H1 (cell line): ENCODE results near the gene DAZAP1. TPM values are rescaled to one million over a fixed set of nuclear protein-coding genes. Genes with fewer than 3 reads are reported as not detected.

Experiments
- CBX8 ChIP-seq: fragments of 300-800, 300-1000 bp; sonication (generic); IDR thresholded peaks from 2 replicates; pipeline ENCODE4 v1.7.1; 2016; ENCODE audit warnings: low read depth, low read length, borderline replicate concordance
- CEBPB ChIP-seq: IDR thresholded peaks from 2 replicates; pipeline ENCODE4 v1.6.1; 2012; ENCODE audit warnings: low read depth, low read length
- CHD1 ChIP-seq: IDR thresholded peaks from 2 replicates; pipeline ENCODE4 v1.6.1; 2012; ENCODE audit warnings: low read depth, low read length, improper control_type of control experiment
- EGR1 ChIP-seq: IDR thresholded peaks from 2 replicates; pipeline ENCODE4 v1.6.1; 2011; ENCODE audit warnings: low read depth, low read length, borderline replicate concordance
- MAX ChIP-seq: IDR thresholded peaks from 2 replicates; pipeline ENCODE4 v1.6.1; 2012; ENCODE audit warnings: inconsistent platforms
- RBBP5 ChIP-seq: IDR thresholded peaks from 2 replicates; pipeline ENCODE4 v1.7.1; 2012; ENCODE audit warnings: low read depth, mild to moderate bottlenecking, inconsistent platforms, low read length, moderate library complexity, borderline replicate concordance
- TAF7 ChIP-seq: optimal IDR thresholded peaks from 2 replicates; pipeline ENCODE3; 2011; ENCODE audit warnings: low read depth, mild to moderate bottlenecking, inconsistent platforms, low read length, moderate library complexity, borderline replicate concordance
- polyA plus RNA-seq, 7 experiments: library from polyadenylated mRNA; depleted of rRNA in 3 of 7; stranded (reverse) in 5 of 7; unstranded in 2 of 7; fragments of >200 nt in 5 of 7; fragments of 200-250 nt in 2 of 7; gene quantifications; 1 replicate in 5 of 7; 2 replicates in 1 of 7; 4 replicates in 1 of 7; pipeline versions ENCODE4 v1.2.1 to v1.2.3, GENCODE V29; 2011 to 2013; ENCODE audit warnings: missing spikeins in 2 of 7, mixed read lengths in 2 of 7
- total RNA-seq: library from RNA; stranded (reverse); fragmentation: NEBNext Ultra II Directional; extraction: Animal tissue kit (Norgen Biotek cat#: 25700); gene quantifications from 2 replicates; pipeline ENCODE4 v1.2.1, GENCODE V29; 2021
- TF ChIP-seq, protein P1 (sequence below): fragments of 300-600 bp; sonication (generic); IDR thresholded peaks from 2 replicates; pipeline ENCODE4 v1.7.1; 2012; ENCODE audit warnings: low read length, moderate library complexity, mild to moderate bottlenecking, inconsistent platforms; ENCODE audit not compliant: insufficient replicate concordance
- TF ChIP-seq, protein P2 (sequence below): IDR thresholded peaks from 2 replicates; pipeline ENCODE4 v1.6.1; 2012; ENCODE audit warnings: inconsistent platforms

Gene DAZAP1
- total and polyA plus RNA-seq, 2 of the 8 experiments (the other 6 are each of a cell fraction or from before 2014, with no cell fraction given) = 79.6 to 341 TPM

GRCh38 chr19:1395194-1396018 is 12.0 kb upstream of the DAZAP1 start (continued):
- no peak for TF ChIP-seq MAX
- TF ChIP-seq, protein P1, sequence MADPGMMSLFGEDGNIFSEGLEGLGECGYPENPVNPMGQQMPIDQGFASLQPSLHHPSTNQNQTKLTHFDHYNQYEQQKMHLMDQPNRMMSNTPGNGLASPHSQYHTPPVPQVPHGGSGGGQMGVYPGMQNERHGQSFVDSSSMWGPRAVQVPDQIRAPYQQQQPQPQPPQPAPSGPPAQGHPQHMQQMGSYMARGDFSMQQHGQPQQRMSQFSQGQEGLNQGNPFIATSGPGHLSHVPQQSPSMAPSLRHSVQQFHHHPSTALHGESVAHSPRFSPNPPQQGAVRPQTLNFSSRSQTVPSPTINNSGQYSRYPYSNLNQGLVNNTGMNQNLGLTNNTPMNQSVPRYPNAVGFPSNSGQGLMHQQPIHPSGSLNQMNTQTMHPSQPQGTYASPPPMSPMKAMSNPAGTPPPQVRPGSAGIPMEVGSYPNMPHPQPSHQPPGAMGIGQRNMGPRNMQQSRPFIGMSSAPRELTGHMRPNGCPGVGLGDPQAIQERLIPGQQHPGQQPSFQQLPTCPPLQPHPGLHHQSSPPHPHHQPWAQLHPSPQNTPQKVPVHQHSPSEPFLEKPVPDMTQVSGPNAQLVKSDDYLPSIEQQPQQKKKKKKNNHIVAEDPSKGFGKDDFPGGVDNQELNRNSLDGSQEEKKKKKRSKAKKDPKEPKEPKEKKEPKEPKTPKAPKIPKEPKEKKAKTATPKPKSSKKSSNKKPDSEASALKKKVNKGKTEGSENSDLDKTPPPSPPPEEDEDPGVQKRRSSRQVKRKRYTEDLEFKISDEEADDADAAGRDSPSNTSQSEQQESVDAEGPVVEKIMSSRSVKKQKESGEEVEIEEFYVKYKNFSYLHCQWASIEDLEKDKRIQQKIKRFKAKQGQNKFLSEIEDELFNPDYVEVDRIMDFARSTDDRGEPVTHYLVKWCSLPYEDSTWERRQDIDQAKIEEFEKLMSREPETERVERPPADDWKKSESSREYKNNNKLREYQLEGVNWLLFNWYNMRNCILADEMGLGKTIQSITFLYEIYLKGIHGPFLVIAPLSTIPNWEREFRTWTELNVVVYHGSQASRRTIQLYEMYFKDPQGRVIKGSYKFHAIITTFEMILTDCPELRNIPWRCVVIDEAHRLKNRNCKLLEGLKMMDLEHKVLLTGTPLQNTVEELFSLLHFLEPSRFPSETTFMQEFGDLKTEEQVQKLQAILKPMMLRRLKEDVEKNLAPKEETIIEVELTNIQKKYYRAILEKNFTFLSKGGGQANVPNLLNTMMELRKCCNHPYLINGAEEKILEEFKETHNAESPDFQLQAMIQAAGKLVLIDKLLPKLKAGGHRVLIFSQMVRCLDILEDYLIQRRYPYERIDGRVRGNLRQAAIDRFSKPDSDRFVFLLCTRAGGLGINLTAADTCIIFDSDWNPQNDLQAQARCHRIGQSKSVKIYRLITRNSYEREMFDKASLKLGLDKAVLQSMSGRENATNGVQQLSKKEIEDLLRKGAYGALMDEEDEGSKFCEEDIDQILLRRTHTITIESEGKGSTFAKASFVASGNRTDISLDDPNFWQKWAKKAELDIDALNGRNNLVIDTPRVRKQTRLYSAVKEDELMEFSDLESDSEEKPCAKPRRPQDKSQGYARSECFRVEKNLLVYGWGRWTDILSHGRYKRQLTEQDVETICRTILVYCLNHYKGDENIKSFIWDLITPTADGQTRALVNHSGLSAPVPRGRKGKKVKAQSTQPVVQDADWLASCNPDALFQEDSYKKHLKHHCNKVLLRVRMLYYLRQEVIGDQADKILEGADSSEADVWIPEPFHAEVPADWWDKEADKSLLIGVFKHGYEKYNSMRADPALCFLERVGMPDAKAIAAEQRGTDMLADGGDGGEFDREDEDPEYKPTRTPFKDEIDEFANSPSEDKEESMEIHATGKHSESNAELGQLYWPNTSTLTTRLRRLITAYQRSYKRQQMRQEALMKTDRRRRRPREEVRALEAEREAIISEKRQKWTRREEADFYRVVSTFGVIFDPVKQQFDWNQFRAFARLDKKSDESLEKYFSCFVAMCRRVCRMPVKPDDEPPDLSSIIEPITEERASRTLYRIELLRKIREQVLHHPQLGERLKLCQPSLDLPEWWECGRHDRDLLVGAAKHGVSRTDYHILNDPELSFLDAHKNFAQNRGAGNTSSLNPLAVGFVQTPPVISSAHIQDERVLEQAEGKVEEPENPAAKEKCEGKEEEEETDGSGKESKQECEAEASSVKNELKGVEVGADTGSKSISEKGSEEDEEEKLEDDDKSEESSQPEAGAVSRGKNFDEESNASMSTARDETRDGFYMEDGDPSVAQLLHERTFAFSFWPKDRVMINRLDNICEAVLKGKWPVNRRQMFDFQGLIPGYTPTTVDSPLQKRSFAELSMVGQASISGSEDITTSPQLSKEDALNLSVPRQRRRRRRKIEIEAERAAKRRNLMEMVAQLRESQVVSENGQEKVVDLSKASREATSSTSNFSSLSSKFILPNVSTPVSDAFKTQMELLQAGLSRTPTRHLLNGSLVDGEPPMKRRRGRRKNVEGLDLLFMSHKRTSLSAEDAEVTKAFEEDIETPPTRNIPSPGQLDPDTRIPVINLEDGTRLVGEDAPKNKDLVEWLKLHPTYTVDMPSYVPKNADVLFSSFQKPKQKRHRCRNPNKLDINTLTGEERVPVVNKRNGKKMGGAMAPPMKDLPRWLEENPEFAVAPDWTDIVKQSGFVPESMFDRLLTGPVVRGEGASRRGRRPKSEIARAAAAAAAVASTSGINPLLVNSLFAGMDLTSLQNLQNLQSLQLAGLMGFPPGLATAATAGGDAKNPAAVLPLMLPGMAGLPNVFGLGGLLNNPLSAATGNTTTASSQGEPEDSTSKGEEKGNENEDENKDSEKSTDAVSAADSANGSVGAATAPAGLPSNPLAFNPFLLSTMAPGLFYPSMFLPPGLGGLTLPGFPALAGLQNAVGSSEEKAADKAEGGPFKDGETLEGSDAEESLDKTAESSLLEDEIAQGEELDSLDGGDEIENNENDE = no peak
- TF ChIP-seq CHD1 = no peak
- no peak for TF ChIP-seq RBBP5
- no peak for TF ChIP-seq EGR1
- TF ChIP-seq, protein P2, sequence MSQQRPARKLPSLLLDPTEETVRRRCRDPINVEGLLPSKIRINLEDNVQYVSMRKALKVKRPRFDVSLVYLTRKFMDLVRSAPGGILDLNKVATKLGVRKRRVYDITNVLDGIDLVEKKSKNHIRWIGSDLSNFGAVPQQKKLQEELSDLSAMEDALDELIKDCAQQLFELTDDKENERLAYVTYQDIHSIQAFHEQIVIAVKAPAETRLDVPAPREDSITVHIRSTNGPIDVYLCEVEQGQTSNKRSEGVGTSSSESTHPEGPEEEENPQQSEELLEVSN = no peak
- TF ChIP-seq CEBPB = no peak
- no peak for TF ChIP-seq TAF7
- TF ChIP-seq CBX8 = no peak
